ENCODE data around the gene GRM2. TPM values are rescaled to one million over a fixed set of nuclear protein-coding genes. Genes with fewer than 3 reads are reported as not detected.
"Not testable (repeated sequence)": the region's sequence is repeated elsewhere in the genome, so short reads cannot be mapped to it uniquely, and the experiment has no call there.

GRM2 gene
- total RNA-seq, 1 donor from 2014 or later: 0.05 TPM

DNA sequence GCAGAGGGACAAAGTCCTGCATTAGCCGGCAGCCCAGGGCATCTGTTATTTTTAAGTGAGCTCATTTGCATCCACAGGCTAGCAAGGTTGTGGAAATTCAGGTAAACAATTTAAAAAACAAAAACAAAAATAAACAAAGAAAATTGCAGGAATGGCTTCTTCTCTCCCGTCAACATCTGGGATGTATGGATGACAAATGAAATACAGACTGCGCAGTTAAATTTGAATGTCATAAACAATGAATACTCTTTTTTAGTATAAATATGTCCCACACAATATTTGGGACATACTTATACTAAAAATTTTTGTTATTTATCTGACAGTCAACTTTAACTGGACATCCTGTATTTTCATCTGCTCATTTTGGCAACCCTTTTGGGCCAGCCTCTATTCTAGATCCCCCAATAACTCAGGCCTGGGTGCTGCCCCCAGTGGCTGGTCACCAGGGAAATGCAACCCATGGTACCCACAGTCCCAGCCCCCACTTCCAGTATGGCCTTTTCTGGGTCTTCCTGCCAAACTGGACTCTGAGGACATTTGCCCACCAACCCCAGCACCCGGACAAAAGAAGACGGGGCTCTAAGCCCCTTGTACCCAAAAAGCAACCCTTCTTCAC, 12.7 kb downstream of the GRM2 start:
- DNase-seq (ENCODE audit: low spot score) (no peak), ATAC-seq (no peak)

DNA sequence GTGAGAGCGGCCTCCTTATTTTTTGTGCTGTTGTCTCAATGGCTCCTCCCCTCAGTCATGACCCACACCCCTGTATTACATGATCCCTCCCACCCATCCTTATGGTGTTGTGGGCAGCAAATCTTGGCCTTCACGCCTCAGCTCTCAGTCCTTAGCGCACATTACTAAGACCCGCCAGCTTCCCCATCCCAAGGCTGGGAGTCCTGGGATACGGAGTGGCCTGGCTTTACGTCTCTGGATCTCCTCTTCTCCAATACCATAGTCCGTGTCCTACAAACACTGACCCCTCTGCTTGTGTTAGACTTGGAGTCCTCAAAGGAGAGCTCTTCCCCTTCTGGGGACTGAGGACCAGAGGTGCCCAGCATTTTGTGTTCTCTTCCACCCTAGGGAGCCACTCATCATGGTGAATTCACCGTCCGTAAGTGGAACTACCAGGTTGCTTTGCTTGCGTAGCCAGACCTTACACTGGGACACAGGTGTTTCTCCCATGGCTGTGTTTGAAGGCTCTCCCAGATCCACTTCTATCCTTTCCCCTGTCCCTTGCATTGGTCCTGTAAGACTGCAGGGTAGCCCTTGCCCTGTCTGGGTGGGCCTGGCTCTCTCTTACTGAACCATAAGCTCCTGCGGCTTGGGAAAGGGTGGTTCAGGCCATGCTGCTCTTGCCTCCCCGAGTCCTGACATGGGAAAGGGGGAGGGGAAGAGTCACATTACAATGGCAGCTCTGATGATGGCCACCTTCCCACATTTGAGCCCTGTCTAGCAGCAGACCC, 13.6 kb downstream of the GRM2 start:
- no peak for DNase-seq (ENCODE audit: low spot score)
- ATAC-seq: no peak

DNA sequence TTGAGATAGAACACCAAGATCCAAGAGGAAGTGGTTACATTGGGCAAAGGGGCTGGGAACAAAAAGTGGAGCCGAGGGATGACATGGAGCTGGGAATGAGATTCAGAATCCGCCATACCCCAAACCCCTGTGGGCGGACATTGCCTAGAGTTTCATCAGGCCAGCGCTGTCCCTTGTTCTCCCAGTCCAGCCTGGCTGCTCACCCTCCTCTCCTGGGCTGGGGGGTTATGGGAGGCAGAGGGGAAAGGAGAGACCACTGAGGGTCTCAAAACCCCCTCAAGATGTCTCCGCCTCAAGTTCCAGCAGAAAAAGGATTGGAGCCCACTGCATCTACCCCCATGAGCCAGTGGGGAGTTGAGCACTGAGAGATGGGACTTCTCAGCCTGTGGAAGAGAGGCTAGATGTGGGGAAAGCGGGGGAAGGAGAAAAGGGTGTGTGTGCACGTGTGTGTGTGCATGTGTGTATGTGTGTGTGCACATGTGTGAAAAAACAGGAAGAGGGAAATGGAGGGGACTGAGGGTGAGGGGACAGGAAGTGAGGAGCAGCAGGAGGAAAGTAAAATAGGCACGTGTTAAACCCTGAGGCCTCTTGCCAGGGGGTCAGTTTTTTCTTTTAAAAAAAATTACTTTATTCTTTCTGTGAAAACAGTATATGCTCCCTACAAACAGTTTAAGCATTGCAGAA, 14.3 kb downstream of the GRM2 start:
- no peak for ATAC-seq
- no peak for DNase-seq (ENCODE audit: low spot score)

DNA sequence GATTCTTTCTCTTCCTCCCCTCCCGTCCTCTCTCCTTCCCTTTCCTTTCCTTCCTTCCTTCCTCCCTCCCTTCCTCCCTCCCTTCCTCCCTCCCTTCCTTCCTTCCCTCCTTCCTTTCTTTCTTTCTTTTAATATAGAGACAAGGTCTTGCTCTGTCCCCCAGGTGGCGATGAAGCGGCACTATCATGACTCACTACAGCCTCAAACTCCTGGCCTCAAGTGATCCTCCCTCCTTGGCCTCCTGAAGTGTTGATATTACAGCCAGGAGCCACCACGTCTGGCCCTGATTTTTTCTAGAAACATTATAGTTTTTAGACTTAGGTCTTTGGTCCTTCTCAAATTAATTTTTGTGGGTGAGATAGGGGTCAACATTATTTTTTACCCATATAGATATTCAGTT, 15.5 kb downstream of the GRM2 start:
- no peak for ATAC-seq

DNA sequence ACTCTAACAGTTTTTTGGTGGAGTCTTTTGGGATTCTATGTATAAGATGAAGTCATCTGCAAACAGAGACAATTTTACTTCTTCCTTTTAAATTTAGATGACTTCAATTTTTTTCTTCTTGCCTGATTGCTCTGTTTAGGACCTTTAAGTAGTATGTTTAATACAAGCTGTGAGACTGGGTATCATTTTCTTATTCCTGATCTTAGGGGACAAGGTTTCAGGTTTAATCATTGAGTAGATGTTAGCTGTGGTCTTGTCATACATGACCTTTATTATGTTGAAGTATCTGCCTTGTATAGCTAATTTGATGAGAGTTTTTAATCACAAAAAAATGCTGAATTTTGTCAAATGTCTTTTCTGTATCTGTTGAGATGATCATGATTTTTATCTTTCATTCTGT, 20.6 kb downstream of the GRM2 start:
- ATAC-seq (no peak), DNase-seq (ENCODE audit: low spot score) (no peak)

More for the DNA sequence above, 15.5 kb downstream of the GRM2 start:
- DNase-seq (ENCODE audit: low spot score): no peak

DNA sequence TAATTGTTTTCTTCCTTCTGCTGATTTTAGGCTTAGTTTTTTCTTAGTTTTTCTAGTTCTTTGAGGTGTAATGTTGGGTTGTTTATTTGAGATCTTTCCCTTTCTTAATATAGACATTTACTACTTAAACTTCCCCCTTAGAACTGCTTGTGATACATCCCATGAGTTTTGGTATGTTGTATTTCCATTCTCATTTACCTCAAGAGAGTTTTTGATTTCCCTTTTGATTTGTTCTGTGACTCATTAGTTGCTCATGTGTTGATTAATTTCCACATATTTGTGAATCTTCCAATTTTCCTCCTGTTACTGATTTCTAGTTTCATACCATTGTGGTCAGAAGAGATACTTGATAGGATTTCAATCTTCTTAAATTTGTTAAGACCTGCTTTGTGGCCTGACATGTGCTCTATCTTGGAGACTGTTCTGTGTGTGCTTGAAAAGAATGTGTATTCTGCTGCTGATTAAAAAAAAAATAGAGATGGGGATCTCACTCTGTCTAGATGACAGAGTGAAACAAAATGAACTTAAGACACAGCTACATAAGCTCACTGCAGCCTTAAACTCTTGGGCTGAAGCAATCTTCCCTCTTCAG, 22.3 kb downstream of the GRM2 start:
- no peak for ATAC-seq
- no peak for DNase-seq (ENCODE audit: low spot score)

DNA sequence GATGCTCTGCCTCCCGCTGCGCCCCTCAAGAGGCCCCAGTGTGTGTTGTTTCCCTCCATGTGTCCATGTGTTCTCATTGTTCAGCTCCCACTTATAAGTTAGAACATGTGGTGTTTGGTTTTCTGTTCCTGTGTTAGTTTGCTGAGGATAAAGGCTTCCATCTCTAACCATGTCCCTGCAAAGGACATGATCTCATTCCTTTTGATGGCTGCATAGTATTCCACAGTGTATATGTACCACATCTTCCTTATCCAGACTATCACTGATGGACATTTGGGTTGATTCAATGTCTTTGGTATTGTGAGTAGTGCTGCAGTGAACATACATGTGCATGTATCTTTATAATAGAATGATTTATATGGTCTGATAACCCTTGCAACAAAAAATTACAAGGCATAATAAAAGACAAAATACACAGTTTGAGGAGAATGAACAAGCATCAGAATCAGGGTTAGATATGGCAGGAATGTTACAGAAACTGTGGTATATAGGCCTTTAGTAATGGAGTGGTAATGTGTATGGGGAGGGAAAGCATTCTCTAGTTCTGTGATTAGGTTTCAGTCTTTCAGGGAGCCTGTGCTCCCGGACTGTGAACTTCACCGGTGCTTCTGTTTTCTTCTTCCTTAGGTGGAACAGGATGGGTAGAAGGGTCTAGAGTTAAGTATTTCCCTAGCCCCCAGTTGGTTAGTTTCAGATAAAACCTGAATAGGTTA, 27.1 kb downstream of the GRM2 start:
- ATAC-seq (no peak), DNase-seq (ENCODE audit: low spot score) (no peak)

DNA sequence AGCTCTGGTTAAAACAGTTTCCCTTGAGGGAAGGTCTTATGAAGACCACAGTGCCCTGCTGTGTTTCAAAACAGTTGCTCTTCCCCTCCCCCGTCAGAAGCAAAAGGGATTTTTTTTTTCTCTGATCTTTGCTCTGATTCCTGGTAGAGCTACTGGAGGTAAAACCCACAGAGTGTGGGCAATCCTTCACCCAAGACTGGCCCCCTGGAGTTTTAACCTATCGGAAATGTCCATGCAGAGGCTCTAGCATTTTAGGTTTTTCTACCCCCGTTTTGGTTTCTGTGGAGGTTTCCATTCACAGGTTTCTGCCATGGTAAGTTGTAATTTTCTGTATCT, 27.7 kb downstream of the GRM2 start:
- ATAC-seq: no peak

DNA sequence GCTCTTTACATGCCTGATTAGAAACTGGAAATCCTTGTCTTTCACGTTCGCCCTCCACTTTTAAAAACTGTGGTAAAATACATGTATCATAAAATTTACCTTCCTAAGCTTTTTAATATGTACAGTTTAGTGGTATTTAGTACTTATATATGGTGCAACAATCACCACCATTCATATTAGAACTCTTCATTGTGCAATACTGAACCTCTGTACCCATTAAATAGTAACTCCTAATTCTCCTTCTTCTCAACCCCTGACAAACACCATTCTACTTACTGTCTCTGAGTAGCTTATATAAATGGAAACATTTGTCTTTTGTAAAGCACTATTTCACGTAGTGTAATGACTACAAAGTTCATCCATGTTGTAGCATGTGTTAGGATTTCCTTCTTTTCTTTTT, 28.2 kb downstream of the GRM2 start:
- ATAC-seq (no peak), DNase-seq (ENCODE audit: low spot score) (no peak)

More for the DNA sequence above, 27.7 kb downstream of the GRM2 start:
- DNase-seq (ENCODE audit: low spot score): no peak

DNA sequence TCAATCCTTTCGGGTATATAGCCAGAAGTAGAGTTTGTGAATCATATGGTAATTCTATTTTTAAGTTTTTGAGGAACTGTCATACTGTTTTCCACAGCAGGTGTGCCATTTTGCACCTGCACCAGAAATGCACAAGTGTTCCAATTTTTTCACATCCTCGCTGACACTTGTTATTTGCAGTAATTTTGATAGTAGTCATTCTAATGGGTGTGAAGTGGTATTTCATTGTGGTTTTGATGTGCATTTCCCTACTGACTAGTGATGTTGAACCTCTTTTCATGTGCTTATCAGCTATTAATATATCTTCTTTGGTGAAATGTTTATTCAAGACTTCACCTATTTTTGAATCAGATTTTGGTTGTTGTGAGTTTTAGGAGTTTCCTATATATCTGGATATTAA, 29.1 kb downstream of the GRM2 start:
- ATAC-seq (no peak), DNase-seq (ENCODE audit: low spot score) (no peak)

DNA sequence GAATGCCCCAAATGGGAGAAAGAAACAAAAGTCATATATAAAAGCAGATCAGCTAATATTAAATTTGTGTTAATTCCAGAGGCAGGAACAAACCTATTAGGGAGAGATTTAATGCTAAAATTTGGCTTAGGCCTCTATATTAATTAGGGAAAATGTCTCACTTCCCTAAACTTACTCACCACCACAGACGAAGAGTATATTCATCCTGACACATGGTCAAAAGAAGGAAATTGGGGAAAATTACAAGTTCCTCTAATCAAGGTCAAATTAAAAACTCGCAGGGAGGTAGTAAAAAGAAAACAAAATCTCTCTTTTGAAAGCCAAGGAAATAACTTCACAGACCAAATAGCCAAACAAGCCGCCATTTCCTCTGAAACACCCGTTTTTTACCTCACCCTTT, 32.2 kb downstream of the GRM2 start:
- ATAC-seq (no peak), DNase-seq (ENCODE audit: low spot score) (no peak)

DNA sequence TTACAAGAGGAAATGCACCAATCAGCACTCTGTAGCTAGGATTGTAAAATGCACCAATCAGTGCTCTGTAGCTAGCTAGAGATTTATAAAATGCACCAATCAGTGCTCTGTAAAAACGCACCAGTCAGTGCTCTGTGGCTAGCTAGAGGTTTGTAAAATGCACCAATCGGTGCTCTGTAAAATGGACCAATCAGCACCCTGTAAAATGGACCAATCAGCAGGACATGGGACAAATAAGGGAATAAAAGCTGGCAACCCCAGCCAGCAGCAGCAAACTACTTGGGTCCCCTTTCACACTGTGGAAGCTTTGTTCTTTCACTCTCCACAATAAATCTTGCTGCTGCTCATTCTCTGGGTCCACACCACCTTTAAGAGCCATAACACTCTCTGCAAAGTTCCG, 35.5 kb downstream of the GRM2 start:
- not testable (repeated sequence) for ATAC-seq; DNase-seq (ENCODE audit: low spot score)

DNA sequence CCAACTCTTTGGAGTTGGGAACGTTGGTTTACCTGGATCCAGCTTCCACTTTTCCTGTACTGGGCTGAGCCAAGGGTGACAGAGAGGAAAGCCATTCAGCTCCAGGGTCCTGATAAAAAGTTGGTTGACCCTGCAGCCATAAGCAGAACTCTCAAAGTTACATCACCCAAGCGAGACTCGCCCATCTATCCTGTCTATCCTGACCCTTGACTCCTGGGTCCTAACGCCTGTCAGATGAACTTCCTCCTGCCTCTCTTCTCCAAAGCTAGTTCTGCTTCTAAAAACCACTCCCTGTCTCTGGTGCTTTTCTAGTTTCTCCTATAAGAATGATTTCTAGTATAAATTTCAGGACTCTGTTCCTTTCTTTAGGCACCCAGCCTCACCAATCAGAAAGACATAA, 36.1 kb downstream of the GRM2 start:
- not testable (repeated sequence) for ATAC-seq; DNase-seq (ENCODE audit: low spot score)

DNA sequence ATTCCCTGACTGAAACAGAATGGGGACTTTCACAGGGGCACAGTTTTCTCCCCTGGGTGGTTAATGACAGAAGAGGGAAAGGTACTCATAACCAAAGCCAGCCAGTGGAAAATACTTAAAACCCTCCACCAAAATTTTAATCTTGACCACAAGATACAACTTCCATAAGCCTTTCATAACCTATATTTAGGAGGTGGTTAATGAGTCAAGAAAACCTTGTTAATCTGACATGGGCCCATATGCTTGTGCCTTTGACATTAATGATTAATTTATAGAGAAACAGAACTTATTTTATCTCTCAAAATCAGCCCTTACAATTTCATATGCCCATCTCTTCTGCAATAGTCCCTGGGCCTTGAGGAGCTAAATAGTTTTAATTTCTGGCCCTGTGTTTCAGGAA, 41.0 kb downstream of the GRM2 start:
- DNase-seq (ENCODE audit: low spot score) (no peak), ATAC-seq (no peak)

DNA sequence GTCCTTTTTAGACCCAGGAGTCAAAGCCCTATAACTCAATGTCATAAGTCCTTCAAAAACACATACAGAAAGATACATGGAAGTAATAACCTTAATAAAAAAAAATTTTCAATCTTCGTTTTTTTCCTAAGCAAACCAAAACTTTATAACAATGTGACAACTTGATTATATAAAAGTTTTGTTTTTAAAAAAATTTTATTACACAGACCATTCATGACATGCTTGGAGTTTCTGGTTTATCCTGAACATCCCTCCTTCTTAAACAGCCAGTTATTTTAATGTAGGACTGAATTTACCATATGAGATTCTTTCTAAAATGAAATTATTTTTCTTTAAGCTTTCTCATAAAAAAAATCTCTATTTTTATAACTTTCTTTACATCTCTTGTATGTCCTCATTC, 41.5 kb downstream of the GRM2 start:
- ATAC-seq (no peak), DNase-seq (ENCODE audit: low spot score) (no peak)

DNA sequence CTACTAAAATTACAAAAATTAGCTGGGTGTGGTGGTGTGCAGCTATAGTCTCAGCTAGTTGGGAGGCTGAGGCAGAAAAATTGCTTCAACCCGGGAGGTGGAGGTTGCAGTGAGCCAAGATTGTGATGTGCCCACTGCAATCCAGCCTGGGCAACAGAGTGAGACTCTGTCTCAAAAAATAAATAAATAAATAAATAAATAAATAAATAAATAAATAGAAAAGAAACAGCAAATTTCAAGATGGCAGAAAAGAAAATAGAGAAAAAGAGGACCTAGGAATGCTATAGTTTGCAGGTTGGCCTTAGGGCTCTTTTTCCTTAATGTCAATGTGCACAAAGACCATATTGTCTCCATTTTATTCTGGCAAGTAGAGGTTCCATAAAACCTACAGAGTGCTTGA, 44.0 kb downstream of the GRM2 start:
- ATAC-seq (no peak), DNase-seq (ENCODE audit: low spot score) (no peak)

DNA sequence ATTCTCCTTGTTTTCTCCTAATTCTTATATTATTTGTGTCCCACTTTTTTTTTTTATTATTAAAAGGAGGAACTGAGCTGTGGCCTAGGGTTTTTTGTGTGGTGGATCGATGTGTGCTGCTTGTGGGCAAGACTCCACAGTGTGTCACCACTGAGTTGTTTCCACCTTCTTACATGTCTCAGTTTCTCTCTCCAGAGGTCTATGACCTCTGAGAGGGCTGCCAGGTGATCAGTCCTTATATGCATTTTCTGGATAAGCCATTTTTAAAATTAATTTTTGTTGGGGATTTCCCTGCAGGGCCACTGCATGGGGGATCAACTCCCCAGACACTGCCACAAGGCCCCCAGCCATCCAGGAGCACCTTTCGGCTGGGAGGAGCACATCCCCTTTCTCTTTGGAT, 44.4 kb downstream of the GRM2 start:
- DNase-seq (ENCODE audit: low spot score) (no peak), ATAC-seq (no peak)

DNA sequence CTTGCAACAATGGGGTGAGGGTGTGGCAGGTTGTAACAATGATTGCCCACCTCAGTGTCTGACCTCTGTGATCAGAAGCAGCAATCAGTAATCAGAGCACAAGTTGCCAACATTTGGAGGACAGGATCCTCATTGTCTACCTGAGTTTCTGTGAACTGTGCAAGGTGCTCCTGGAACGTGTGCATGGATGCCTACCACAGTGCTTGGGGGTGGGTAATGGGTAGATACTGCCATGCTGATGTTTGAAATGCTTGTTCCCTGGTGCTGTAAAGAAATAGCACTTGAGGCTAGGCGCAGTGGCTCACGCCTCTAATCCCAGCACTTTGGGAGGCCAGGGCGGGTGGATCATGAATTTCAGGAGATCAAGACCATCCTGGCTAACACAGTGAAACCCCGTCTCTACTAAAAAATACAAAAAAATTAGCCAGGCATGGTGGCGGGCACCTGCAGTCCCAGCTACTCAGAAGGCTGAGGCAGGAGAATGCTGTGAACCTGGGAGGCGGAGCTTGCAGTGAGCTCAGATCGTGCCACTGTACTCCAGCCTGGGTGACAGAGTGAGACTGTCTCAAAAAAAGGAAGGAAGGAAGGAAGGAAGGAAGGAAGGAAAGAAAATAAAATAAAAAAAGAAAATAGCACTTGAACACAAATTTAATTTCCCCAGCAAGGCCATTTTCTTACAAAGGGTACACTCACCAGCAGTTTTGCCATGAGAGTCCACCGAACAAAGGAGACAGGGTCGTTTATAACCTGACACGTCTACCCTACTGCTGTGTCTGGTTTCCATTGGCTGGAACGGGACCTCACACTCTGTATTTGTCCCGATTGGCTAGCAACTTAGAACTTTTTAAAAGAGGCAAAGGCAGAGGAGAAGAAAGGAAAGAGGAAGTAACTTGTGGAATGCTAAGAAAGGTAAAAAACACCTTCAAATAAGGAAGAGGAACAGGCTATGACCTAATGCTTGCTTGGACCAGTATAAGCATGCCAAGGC, 47.2 kb downstream of the GRM2 start:
- not testable (repeated sequence) for ATAC-seq; DNase-seq (ENCODE audit: low spot score)

DNA sequence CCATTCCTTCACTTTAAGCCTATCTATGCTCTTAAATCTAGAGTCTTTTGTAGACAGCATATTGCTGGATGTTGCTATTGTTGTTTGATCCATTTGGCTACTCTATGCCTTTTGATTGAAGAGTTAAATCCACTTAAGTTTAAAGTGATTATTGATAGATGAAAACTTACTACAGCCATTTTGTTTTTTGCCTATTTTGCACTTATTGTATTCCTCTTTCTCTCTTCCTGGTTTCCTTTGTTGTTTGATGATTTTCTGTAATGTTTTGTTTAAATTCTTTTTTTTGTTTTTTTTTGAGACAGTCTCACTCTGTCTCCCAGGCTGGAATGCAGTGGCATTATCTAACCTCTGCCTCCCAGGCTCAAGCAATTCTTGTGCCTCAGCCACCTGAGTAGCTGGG, 52.3 kb downstream of the GRM2 start:
- no peak for ATAC-seq
- no peak for DNase-seq (ENCODE audit: low spot score)

All from left lobe of liver (tissue), 2 donors.